Measurements from ENCODE around the gene LRRC4B.

- TF ChIP-seq CTCF (tag by site-specific recombination; IDR thresholded peaks at IDR 0.05) (no peak), ZNF654 (tag by site-specific recombination; IDR thresholded peaks at IDR 0.05; ENCODE audit: low read depth) (no peak), ZNF416 (tag by site-specific recombination; IDR thresholded peaks at IDR 0.05) (no peak), ZNF2 (tag by site-specific recombination; IDR thresholded peaks at IDR 0.05) (no peak), TRIM28 (IDR thresholded peaks at IDR 0.05; ENCODE audit: borderline replicate concordance, low read length) (no peak), WT1 (tag by site-specific recombination; IDR thresholded peaks at IDR 0.05) (no peak), YY1 (tag by site-specific recombination; IDR thresholded peaks at IDR 0.05) (no peak), ZNF26 (tag by site-specific recombination; IDR thresholded peaks at IDR 0.05) (no peak), ZFP37 (tag by site-specific recombination; IDR thresholded peaks at IDR 0.05) (no peak), ZNF341 (tag by site-specific recombination; IDR thresholded peaks at IDR 0.05; ENCODE audit: low read depth) (no peak)
- TF ChIP-seq, protein P1, sequence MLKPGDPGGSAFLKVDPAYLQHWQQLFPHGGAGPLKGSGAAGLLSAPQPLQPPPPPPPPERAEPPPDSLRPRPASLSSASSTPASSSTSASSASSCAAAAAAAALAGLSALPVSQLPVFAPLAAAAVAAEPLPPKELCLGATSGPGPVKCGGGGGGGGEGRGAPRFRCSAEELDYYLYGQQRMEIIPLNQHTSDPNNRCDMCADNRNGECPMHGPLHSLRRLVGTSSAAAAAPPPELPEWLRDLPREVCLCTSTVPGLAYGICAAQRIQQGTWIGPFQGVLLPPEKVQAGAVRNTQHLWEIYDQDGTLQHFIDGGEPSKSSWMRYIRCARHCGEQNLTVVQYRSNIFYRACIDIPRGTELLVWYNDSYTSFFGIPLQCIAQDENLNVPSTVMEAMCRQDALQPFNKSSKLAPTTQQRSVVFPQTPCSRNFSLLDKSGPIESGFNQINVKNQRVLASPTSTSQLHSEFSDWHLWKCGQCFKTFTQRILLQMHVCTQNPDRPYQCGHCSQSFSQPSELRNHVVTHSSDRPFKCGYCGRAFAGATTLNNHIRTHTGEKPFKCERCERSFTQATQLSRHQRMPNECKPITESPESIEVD (tag by site-specific recombination; IDR thresholded peaks at IDR 0.05), result no peak
These were observed 67.5 kb downstream of the LRRC4B start for GRCh38 chr19:50500753-50501151.
